Measurements from ENCODE around the gene RPUSD1.

Gene RPUSD1

GRCh38 chr16:799948-800833, 12.0 kb upstream of the RPUSD1 start, which contains the start of gene GNG13:
Gene GNG13 (minus strand): TSS chr16:800734. CDS start chr16:799077, 1,657 bp downstream.
- in situ Hi-C loops (cut with MboI; ENCODE audit: low sequenced_read_pairs) = no loop called here

GRCh38 chr16:799111-799947, 11.1 kb upstream of the RPUSD1 start:
- in situ Hi-C loops (cut with MboI; ENCODE audit: low sequenced_read_pairs) = no loop called here

GRCh38 chr16:798666-799065, 10.5 kb upstream of the RPUSD1 start:
- in situ Hi-C loops (cut with MboI; ENCODE audit: low sequenced_read_pairs) = no loop called here

- in situ Hi-C loops (cut with MboI; ENCODE audit: low sequenced_read_pairs) = no loop called here
Observed at GRCh38 chr16:797686-798085, 9.5 kb upstream of the RPUSD1 start.

GRCh38 chr16:797120-797420, 8.9 kb upstream of the RPUSD1 start:
- in situ Hi-C loops (cut with MboI; ENCODE audit: low sequenced_read_pairs) = no loop called here

- in situ Hi-C loops (cut with MboI; ENCODE audit: low sequenced_read_pairs) = no loop called here
Observed at GRCh38 chr16:796296-797119, 8.3 kb upstream of the RPUSD1 start.

- in situ Hi-C loops (cut with MboI; ENCODE audit: low sequenced_read_pairs) = no loop called here
Observed at GRCh38 chr16:795580-796229, 7.5 kb upstream of the RPUSD1 start.

- in situ Hi-C loops (cut with MboI; ENCODE audit: low sequenced_read_pairs) = no loop called here
Observed at GRCh38 chr16:794853-795466, 6.8 kb upstream of the RPUSD1 start.

GRCh38 chr16:794091-794822, 6.1 kb upstream of the RPUSD1 start:
- in situ Hi-C loops (cut with MboI; ENCODE audit: low sequenced_read_pairs) = no loop called here

- in situ Hi-C loops (cut with MboI; ENCODE audit: low sequenced_read_pairs) = no loop called here
Observed at GRCh38 chr16:793414-793813, 5.2 kb upstream of the RPUSD1 start.

- in situ Hi-C loops (cut with MboI; ENCODE audit: low sequenced_read_pairs) = no loop called here
Observed at GRCh38 chr16:792221-792995, 4.2 kb upstream of the RPUSD1 start.

- in situ Hi-C loops (cut with MboI; ENCODE audit: low sequenced_read_pairs) = no loop called here
Observed at GRCh38 chr16:791131-791530, 3.0 kb upstream of the RPUSD1 start.

GRCh38 chr16:790086-790485, 1.9 kb upstream of the RPUSD1 start:
- in situ Hi-C loops (cut with MboI; ENCODE audit: low sequenced_read_pairs) = no loop called here

- in situ Hi-C loops (cut with MboI; ENCODE audit: low sequenced_read_pairs) = no loop called here
Observed at GRCh38 chr16:789191-789850, 1.1 kb upstream of the RPUSD1 start.

GRCh38 chr16:788399-789126, 382 bp upstream of the RPUSD1 start, which contains the start of gene CHTF18:
Gene CHTF18 (plus strand): TSS chr16:788620. CDS start chr16:788685, 65 bp downstream.
- in situ Hi-C loops (cut with MboI; ENCODE audit: low sequenced_read_pairs) = no loop called here

- in situ Hi-C loops (cut with MboI; ENCODE audit: low sequenced_read_pairs) = no loop called here
Observed at GRCh38 chr16:787321-787966, 737 bp downstream of the RPUSD1 start.
